Muscle of back (tissue), 11 donors: Measurements from ENCODE around the gene AZIN2. TPM values are rescaled to one million over a fixed set of nuclear protein-coding genes. Genes with fewer than 3 reads are reported as not detected.
A peak's percentile ranks its signal among the peaks of the same experiment; 100 is the strongest.
"Not testable (repeated sequence)": the region's sequence is repeated elsewhere in the genome, so short reads cannot be mapped to it uniquely, and the experiment has no call there.

Experiments used
- DNase-seq, 3 donors: peaks; one replicate each; pipeline versions ENCODE4 v3.0.0 to v3.0.0-alpha.2; 2013
- polyA plus RNA-seq, 10 donors: library from polyadenylated mRNA; unstranded; fragments of 120-200 nt; gene quantifications; one replicate each; pipeline ENCODE4 v1.2.1, GENCODE V29; 2013; ENCODE audit not compliant: insufficient read length in 10 of 10

AZIN2 gene
- polyA plus RNA-seq, 10 donors, result 3.7 to 7.2 (median 5.0) TPM

- no peak for DNase-seq
Measured at GRCh38 chr1:33056426-33056825, 24.5 kb upstream of the AZIN2 start.

GRCh38 chr1:33057095-33057494, 23.9 kb upstream of the AZIN2 start:
- DNase-seq, result no peak

- DNase-seq, result peak; percentile 79 to 94 (median 90)
Measured at GRCh38 chr1:33060579-33061083, 20.3 kb upstream of the AZIN2 start.

- DNase-seq, result no peak
Measured at GRCh38 chr1:33061834-33062233, 19.1 kb upstream of the AZIN2 start.

- not testable (repeated sequence) for DNase-seq
Measured at GRCh38 chr1:33064284-33064683, 16.7 kb upstream of the AZIN2 start.

GRCh38 chr1:33065301-33065700, 15.7 kb upstream of the AZIN2 start:
- DNase-seq, result no peak

GRCh38 chr1:33066477-33066876, 14.5 kb upstream of the AZIN2 start:
- DNase-seq, result not testable (repeated sequence)

- DNase-seq, result not testable (repeated sequence)
Measured at GRCh38 chr1:33068108-33068507, 12.8 kb upstream of the AZIN2 start.

- no peak for DNase-seq
Measured at GRCh38 chr1:33070628-33071027, 10.3 kb upstream of the AZIN2 start.

- DNase-seq, result no peak
Measured at GRCh38 chr1:33072707-33073106, 8.2 kb upstream of the AZIN2 start.

GRCh38 chr1:33074193-33074945, 6.6 kb upstream of the AZIN2 start:
- no peak for DNase-seq

GRCh38 chr1:33078030-33078591, 2.8 kb upstream of the AZIN2 start:
- no peak for DNase-seq

- DNase-seq, result no peak
Measured at GRCh38 chr1:33080373-33080772, 580 bp upstream of the AZIN2 start.

- no peak for DNase-seq
Measured at GRCh38 chr1:33081554-33082305, 777 bp downstream of the AZIN2 start.

- no peak for DNase-seq
Measured at GRCh38 chr1:33082575-33083108, 1.7 kb downstream of the AZIN2 start.

- DNase-seq, result no peak
Measured at GRCh38 chr1:33085332-33085731, 4.4 kb downstream of the AZIN2 start.

GRCh38 chr1:33086384-33086850, 5.5 kb downstream of the AZIN2 start:
- peak; percentile 59 to 87 (median 79) for DNase-seq

- DNase-seq, result no peak
Measured at GRCh38 chr1:33087677-33088076, 6.7 kb downstream of the AZIN2 start.

GRCh38 chr1:33088119-33088906, 7.4 kb downstream of the AZIN2 start:
- DNase-seq, result no peak

- no peak for DNase-seq
Measured at GRCh38 chr1:33089457-33089856, 8.5 kb downstream of the AZIN2 start.

- DNase-seq, result no peak
Measured at GRCh38 chr1:33092438-33092837, 11.5 kb downstream of the AZIN2 start.
